Stomach smooth muscle (tissue), 2 donors: Measurements from ENCODE around the gene EEF2KMT.
"Not testable (repeated sequence)": the region's sequence is repeated elsewhere in the genome, so short reads cannot be mapped to it uniquely, and the experiment has no call there.

Experiments used
- H3K27ac ChIP-seq: one replicate; pipeline ENCODE4 v1.7.0; 2013; ENCODE audit warnings: mild to moderate bottlenecking, low read length, inconsistent platforms
- H3K27me3 ChIP-seq, 2 donors: one replicate each; pipeline ENCODE4 v1.7.0; 2013; ENCODE audit warnings: low read length in 2 of 2; ENCODE audit not compliant: insufficient read depth in 2 of 2, control insufficient read depth in 1 of 2
- H3K36me3 ChIP-seq, 2 donors: one replicate each; pipeline ENCODE4 v1.7.0; 2013; ENCODE audit warnings: low read length in 2 of 2; ENCODE audit not compliant: control insufficient read depth in 2 of 2, insufficient read depth in 2 of 2
- H3K4me1 ChIP-seq: one replicate; pipeline ENCODE4 v1.7.0; 2013; ENCODE audit warnings: low read length; ENCODE audit not compliant: control insufficient read depth, insufficient read depth
- H3K4me3 ChIP-seq, 2 donors: one replicate each; pipeline ENCODE4 v1.7.0; 2013; ENCODE audit warnings: low read length in 2 of 2
- H3K9ac ChIP-seq, 2 donors: one replicate each; pipeline ENCODE4 v1.7.0; 2013; ENCODE audit warnings: low read length in 2 of 2, mild to moderate bottlenecking in 1 of 2
- H3K9me3 ChIP-seq, 2 donors: one replicate each; pipeline ENCODE4 v1.7.0; 2013; ENCODE audit warnings: low read length in 2 of 2; ENCODE audit not compliant: control insufficient read depth in 2 of 2
- donor health status: healthy.
- donor health status: Pancreatic carcinoma.

EEF2KMT gene

GRCh38 chr16:5078626-5079025 is 19.0 kb downstream of the EEF2KMT start:
- H3K36me3 ChIP-seq: peaks cover 0 to 24% of the 10 kb centered on the region in 2 donors
- H3K4me3 ChIP-seq: no peak overlapping the region
- no peaks in the 10 kb centered on the region for H3K4me1 ChIP-seq

GRCh38 chr16:5077304-5077703 is 20.3 kb downstream of the EEF2KMT start:
- peaks cover 0 to 22% of the 10 kb centered on the region in 2 donors for H3K36me3 ChIP-seq
- peaks cover 5% of the 10 kb centered on the region for H3K4me1 ChIP-seq
- H3K27me3 ChIP-seq: no peaks in the 10 kb centered on the region
- H3K4me3 ChIP-seq: no peak overlapping the region
- H3K9ac ChIP-seq: no peak overlapping the region
- no peak overlapping the region for H3K27ac ChIP-seq
- no peaks in the 10 kb centered on the region for H3K9me3 ChIP-seq

More at GRCh38 chr16:5078626-5079025, 19.0 kb downstream of the EEF2KMT start:
- Histone ChIP-seq H3K9ac (no peak overlapping the region), H3K27ac (no peak overlapping the region), H3K27me3 (no peaks in the 10 kb centered on the region), H3K9me3 (no peaks in the 10 kb centered on the region)

GRCh38 chr16:5075637-5076036 is 22.0 kb downstream of the EEF2KMT start:
- H3K9ac ChIP-seq: no peak overlapping the region
- peaks cover 0 to 22% of the 10 kb centered on the region in 2 donors for H3K36me3 ChIP-seq
- no peak overlapping the region for H3K4me3 ChIP-seq
- no peaks in the 10 kb centered on the region for H3K9me3 ChIP-seq
- peaks cover 17% of the 10 kb centered on the region for H3K4me1 ChIP-seq
- H3K27ac ChIP-seq: no peak overlapping the region
- H3K27me3 ChIP-seq: no peaks in the 10 kb centered on the region

GRCh38 chr16:5073771-5074170 is 23.8 kb downstream of the EEF2KMT start:
- peaks cover 17% of the 10 kb centered on the region for H3K4me1 ChIP-seq
- H3K9me3 ChIP-seq, H3K27ac ChIP-seq, H3K4me3 ChIP-seq, H3K27me3 ChIP-seq, H3K9ac ChIP-seq: not testable (repeated sequence)
- peaks cover 0 to 22% of the 10 kb centered on the region in 2 donors for H3K36me3 ChIP-seq

GRCh38 chr16:5073279-5073629 is 24.3 kb downstream of the EEF2KMT start:
- peaks cover 17% of the 10 kb centered on the region for H3K4me1 ChIP-seq
- H3K9me3 ChIP-seq: no peaks in the 10 kb centered on the region
- peaks cover 0 to 22% of the 10 kb centered on the region in 2 donors for H3K36me3 ChIP-seq

GRCh38 chr16:5072334-5073278 is 25.0 kb downstream of the EEF2KMT start:
- Histone ChIP-seq H3K36me3 (peaks cover 0 to 22% of the 10 kb centered on the region in 2 donors), H3K9ac (peak overlapping the region; percentile 18 to 75), H3K27ac (peak overlapping the region; percentile 84), H3K9me3 (no peaks in the 10 kb centered on the region), H3K27me3 (no peaks in the 10 kb centered on the region), H3K4me3 (peak overlapping the region; percentile 73 to 89), H3K4me1 (peaks cover 17% of the 10 kb centered on the region)

More at GRCh38 chr16:5073279-5073629, 24.3 kb downstream of the EEF2KMT start:
- H3K9ac ChIP-seq: no peak overlapping the region
- H3K27me3 ChIP-seq: no peaks in the 10 kb centered on the region
- no peak overlapping the region for H3K4me3 ChIP-seq
- H3K27ac ChIP-seq: no peak overlapping the region

GRCh38 chr16:5071681-5072333 is 25.8 kb downstream of the EEF2KMT start, which contains the start of gene ALG1:
ALG1 (plus strand) TSS chr16:5071843; CDS start chr16:5071850, 7 bp downstream.
- Histone ChIP-seq H3K27ac (peak within 1 kb of the TSS; percentile 84), H3K36me3 (peaks cover 0 to 17% of the 10 kb centered on the region in 2 donors), H3K27me3 (no peaks in the 10 kb centered on the region), H3K9me3 (no peaks in the 10 kb centered on the region), H3K4me3 (peak within 1 kb of the TSS; percentile 73 to 89), H3K9ac (peak within 1 kb of the TSS; percentile 18 to 75), H3K4me1 (peaks cover 17% of the 10 kb centered on the region)

GRCh38 chr16:5071341-5071680 is 26.3 kb downstream of the EEF2KMT start:
- Histone ChIP-seq H3K27ac (peak overlapping the region; percentile 84), H3K9ac (peak overlapping the region; percentile 18 to 75), H3K9me3 (no peaks in the 10 kb centered on the region), H3K36me3 (peaks cover 0 to 14% of the 10 kb centered on the region in 2 donors), H3K4me3 (peak overlapping the region; percentile 73 to 89), H3K4me1 (peaks cover 17% of the 10 kb centered on the region), H3K27me3 (no peaks in the 10 kb centered on the region)

GRCh38 chr16:5070431-5071186 is 27.0 kb downstream of the EEF2KMT start:
- peak overlapping the region in 1 of 2 donors; percentile 89 for H3K4me3 ChIP-seq

GRCh38 chr16:5069854-5070253 is 27.7 kb downstream of the EEF2KMT start:
- H3K27ac ChIP-seq: no peak overlapping the region
- H3K27me3 ChIP-seq: no peaks in the 10 kb centered on the region
- no peaks in the 10 kb centered on the region for H3K9me3 ChIP-seq
- peaks cover 0 to 2% of the 10 kb centered on the region in 2 donors for H3K36me3 ChIP-seq
- H3K4me3 ChIP-seq: no peak overlapping the region
- H3K4me1 ChIP-seq: peaks cover 17% of the 10 kb centered on the region
- H3K9ac ChIP-seq: no peak overlapping the region

More at GRCh38 chr16:5070431-5071186, 27.0 kb downstream of the EEF2KMT start:
- peaks cover 0 to 7% of the 10 kb centered on the region in 2 donors for H3K36me3 ChIP-seq
- H3K27ac ChIP-seq: peak overlapping the region; percentile 84
- peaks cover 17% of the 10 kb centered on the region for H3K4me1 ChIP-seq
- H3K9ac ChIP-seq: peak overlapping the region; percentile 18 to 75
- no peaks in the 10 kb centered on the region for H3K9me3 ChIP-seq
- no peaks in the 10 kb centered on the region for H3K27me3 ChIP-seq
